HCT116 (cell line): ENCODE results near the gene FALEC. TPM values are rescaled to one million over a fixed set of nuclear protein-coding genes. Genes with fewer than 3 reads are reported as not detected.

Experiments used
- ATAC-seq: fragments of 200-7000 bp; cut with Tn5 transposase; 2 replicates; pipeline ENCODE4 v1.9.1; 2020; ENCODE audit warnings: mild to moderate bottlenecking, moderate library complexity
- BruUV-seq: library from RNA; stranded (reverse); fragments of 400-500 nt; replicated peaks from 2 replicates; lab custom pipeline; 2021; lab: Mats Ljungman, UMichigan
- CTCF ChIA-PET: fragments of 300-600 bp; sonication (Branson Sonifier 250); formaldehyde crosslinking; loops from one replicate; lab custom pipeline; 2021; ENCODE audit warnings: antibody characterized with exemption; lab: Charles Lee
- POLR2A ChIA-PET: fragments of 300-600, 350-600 bp; sonication (Branson Sonifier 250); formaldehyde crosslinking; loops from one replicate; lab custom pipeline; 2021; ENCODE audit warnings: antibody characterized with exemption; lab: Charles Lee
- RAD21 ChIA-PET, 2 experiments: fragments of 300-600 bp; sonication (Branson Sonifier 250); formaldehyde crosslinking; loops; one replicate each; lab custom pipeline; 2023; ENCODE audit warnings: low total read pairs in 2 of 2; ENCODE audit not compliant: uncharacterized antibody in 2 of 2, unreplicated experiment in 2 of 2, low non-redundant PET in 1 of 2; lab: Charles Lee
- DNase-seq: peaks from one replicate; pipeline ENCODE4 v3.0.0-alpha.2; 2010; ENCODE audit warnings: low read depth, low spot score
- H2AFZ ChIP-seq: fragments of 200-600 bp; shearing (Covaris generic), sonication (generic); 2 replicates; pipeline ENCODE4 v1.6.1; 2017; ENCODE audit warnings: low read depth, mixed run types, mixed read lengths, antibody characterized with exemption, low read length; ENCODE audit not compliant: poor library complexity, severe bottlenecking
- H3K27ac ChIP-seq: 2 replicates; pipeline ENCODE4 v1.5.1; 2012; ENCODE audit warnings: low read depth, low read length
- H3K27me3 ChIP-seq: fragments of 200-600 bp; sonication (generic); 2 replicates; pipeline ENCODE4 v1.6.1; 2016; ENCODE audit warnings: mixed run types, low read length, mixed read lengths; ENCODE audit not compliant: insufficient read depth
- H3K36me3 ChIP-seq, 2 experiments: fragments of 200-500 bp in 1 of 2; fragments of 200-600 bp in 1 of 2; sonication (Bioruptor generic) in 1 of 2; sonication (generic) in 1 of 2; 2 replicates each; pipeline versions ENCODE4 v1.5.1 to v1.6.1; 2014 to 2016; ENCODE audit warnings: low read length in 2 of 2, inconsistent platforms in 1 of 2, mixed read lengths in 1 of 2, mixed run types in 1 of 2; ENCODE audit not compliant: insufficient read depth in 2 of 2, control insufficient read depth in 1 of 2
- H3K4me1 ChIP-seq, 2 experiments: fragments of 200-600 bp in 1 of 2; sonication (generic) in 1 of 2; 2 replicates each; pipeline versions ENCODE4 v1.5.1 to v1.6.1; 2012 to 2017; ENCODE audit warnings: low read length in 2 of 2, inconsistent platforms in 1 of 2, mild to moderate bottlenecking in 1 of 2, mixed read lengths in 1 of 2, mixed run types in 1 of 2, moderate library complexity in 1 of 2; ENCODE audit not compliant: insufficient read depth in 2 of 2, control insufficient read depth in 1 of 2
- H3K4me2 ChIP-seq: fragments of 200-600 bp; sonication (generic); 2 replicates; pipeline ENCODE4 v1.6.1; 2017; ENCODE audit warnings: mixed run types, low read length, mixed read lengths
- H3K4me3 ChIP-seq, 2 experiments: fragments of 200-600 bp in 1 of 2; sonication (generic) in 1 of 2; replicated peaks in 1 of 2; 2 replicates each; pipeline ENCODE4 v1.5.1; 2011 to 2016; ENCODE audit warnings: low read length in 2 of 2, control low read depth in 1 of 2, low read depth in 1 of 2, mild to moderate bottlenecking in 1 of 2, mixed read lengths in 1 of 2, mixed run types in 1 of 2
- H3K79me2 ChIP-seq: fragments of 200-600 bp; sonication (generic); 2 replicates; pipeline ENCODE4 v1.6.1; 2017; ENCODE audit warnings: mild to moderate bottlenecking, mixed run types, low read length, moderate library complexity, mixed read lengths; ENCODE audit not compliant: insufficient read depth
- H3K9ac ChIP-seq: fragments of 200-600 bp; sonication (generic); 2 replicates; pipeline ENCODE4 v1.6.1; 2016; ENCODE audit warnings: low read length, mixed read lengths
- H3K9me2 ChIP-seq: fragments of 200-600 bp; sonication (generic), shearing (Covaris generic); 2 replicates; pipeline ENCODE4 v1.6.1; 2017; ENCODE audit warnings: mixed run types, mild to moderate bottlenecking, moderate library complexity; ENCODE audit not compliant: insufficient read depth
- H3K9me3 ChIP-seq, 2 experiments: fragments of 200-500 bp in 1 of 2; fragments of 200-600 bp in 1 of 2; sonication (Bioruptor generic) in 1 of 2; sonication (generic) in 1 of 2; 2 replicates each; pipeline ENCODE4 v1.6.1; 2014 to 2017; ENCODE audit warnings: low read length in 2 of 2, mixed read lengths in 2 of 2, inconsistent platforms in 1 of 2, low read depth in 1 of 2, mild to moderate bottlenecking in 1 of 2, mixed run types in 1 of 2, moderate library complexity in 1 of 2; ENCODE audit not compliant: control insufficient read depth in 1 of 2, insufficient read depth in 1 of 2
- H4K20me1 ChIP-seq: fragments of 200-600 bp; sonication (generic), shearing (Covaris generic); 2 replicates; pipeline ENCODE4 v1.6.1; 2017; ENCODE audit warnings: mixed run types, mild to moderate bottlenecking, moderate library complexity; ENCODE audit not compliant: insufficient read depth
- CBX3 ChIP-seq: IDR thresholded peaks from 2 replicates; pipeline ENCODE4 v1.6.1; 2012; ENCODE audit warnings: low read depth
- CEBPB ChIP-seq: IDR thresholded peaks from 2 replicates; pipeline ENCODE4 v1.6.1; 2012; ENCODE audit warnings: low read depth
- EZH2phosphoT487 ChIP-seq: fragments of 200-600 bp; IDR thresholded peaks from 2 replicates; pipeline ENCODE4 v1.6.1; 2018; ENCODE audit warnings: antibody characterized with exemption, borderline replicate concordance
- FOSL1 ChIP-seq: IDR thresholded peaks from 2 replicates; pipeline ENCODE4 v1.6.1; 2012; ENCODE audit warnings: low read depth
- JUND ChIP-seq: IDR thresholded peaks from 2 replicates; pipeline ENCODE4 v1.6.1; 2012
- POLR2A ChIP-seq: IDR thresholded peaks from 2 replicates; pipeline ENCODE4 v1.7.0; 2011; ENCODE audit warnings: borderline replicate concordance; ENCODE audit not compliant: insufficient read depth, insufficient read length; ENCODE audit errors: extremely low read depth
- RAD21 ChIP-seq: IDR thresholded peaks from 2 replicates; pipeline ENCODE4 v1.6.1; 2012; ENCODE audit warnings: low read depth, mild to moderate bottlenecking
- SIN3A ChIP-seq: IDR thresholded peaks from 2 replicates; pipeline ENCODE4 v1.6.1; 2012; ENCODE audit warnings: low read depth
- SRF ChIP-seq: IDR thresholded peaks from 2 replicates; pipeline ENCODE4 v1.6.1; 2012; ENCODE audit warnings: low read depth
- TCF7L2 ChIP-seq: IDR thresholded peaks from 2 replicates; pipeline ENCODE4 v1.7.0; 2011; ENCODE audit warnings: borderline replicate concordance, inconsistent platforms; ENCODE audit not compliant: insufficient read depth, insufficient read length; ENCODE audit errors: extremely low read depth
- YY1 ChIP-seq: IDR thresholded peaks from 2 replicates; pipeline ENCODE4 v1.6.1; 2011; ENCODE audit warnings: low read length, low read depth, moderate library complexity, mild to moderate bottlenecking; ENCODE audit not compliant: insufficient replicate concordance; ENCODE audit errors: extremely low read depth
- ZFX ChIP-seq: fragments of 450-650 bp; IDR thresholded peaks from 2 replicates; pipeline ENCODE4 v1.6.1; 2017
- ZNF274 ChIP-seq: fragments of 200-500 bp; sonication (Bioruptor generic); IDR thresholded peaks from 2 replicates; pipeline ENCODE4 v1.6.1; 2014; ENCODE audit warnings: mild to moderate bottlenecking, low read depth, low read length, inconsistent platforms
- intact Hi-C: fragments of 100-400 bp; cut with micrococcal nuclease; formaldehyde crosslinking; loops from 2 replicates; pipeline ENCODE4 v1.10.0; 2022
- total RNA-seq: library from RNA; stranded (reverse); gene quantifications from one replicate; pipeline ENCODE4 v1.2.1, GENCODE V29; 2021; ENCODE audit not compliant: unreplicated experiment
- TF ChIP-seq, protein P1 (sequence below): IDR thresholded peaks from 2 replicates; pipeline ENCODE4 v1.6.1; 2012; ENCODE audit warnings: low read depth
- TF ChIP-seq, protein P2 (sequence below): IDR thresholded peaks from 2 replicates; pipeline ENCODE4 v1.6.1; 2011; ENCODE audit warnings: mild to moderate bottlenecking, low read length, moderate library complexity; ENCODE audit not compliant: insufficient replicate concordance; ENCODE audit errors: extremely low read depth
- TF ChIP-seq, protein P3 (sequence below), 3 experiments: fragments of 200-600 bp in 1 of 3; sonication (generic) in 1 of 3; IDR thresholded peaks in 2 of 3; conservative IDR thresholded peaks in 1 of 3; 2 replicates each; pipeline ENCODE4 v1.5.1; 2012 to 2017; ENCODE audit warnings: low read depth in 2 of 3, low read length in 2 of 3, antibody characterized with exemption in 1 of 3, borderline replicate concordance in 1 of 3, control low read depth in 1 of 3, mild to moderate bottlenecking in 1 of 3, mixed read lengths in 1 of 3, mixed run types in 1 of 3, moderate library complexity in 1 of 3; ENCODE audit not compliant: insufficient read depth in 1 of 3
- TF ChIP-seq, protein P4 (sequence below): IDR thresholded peaks from 2 replicates; pipeline ENCODE4 v1.6.1; 2012

FALEC gene
- total RNA-seq, 1 experiment from 2014 or later, result 0.59 TPM

DNA sequence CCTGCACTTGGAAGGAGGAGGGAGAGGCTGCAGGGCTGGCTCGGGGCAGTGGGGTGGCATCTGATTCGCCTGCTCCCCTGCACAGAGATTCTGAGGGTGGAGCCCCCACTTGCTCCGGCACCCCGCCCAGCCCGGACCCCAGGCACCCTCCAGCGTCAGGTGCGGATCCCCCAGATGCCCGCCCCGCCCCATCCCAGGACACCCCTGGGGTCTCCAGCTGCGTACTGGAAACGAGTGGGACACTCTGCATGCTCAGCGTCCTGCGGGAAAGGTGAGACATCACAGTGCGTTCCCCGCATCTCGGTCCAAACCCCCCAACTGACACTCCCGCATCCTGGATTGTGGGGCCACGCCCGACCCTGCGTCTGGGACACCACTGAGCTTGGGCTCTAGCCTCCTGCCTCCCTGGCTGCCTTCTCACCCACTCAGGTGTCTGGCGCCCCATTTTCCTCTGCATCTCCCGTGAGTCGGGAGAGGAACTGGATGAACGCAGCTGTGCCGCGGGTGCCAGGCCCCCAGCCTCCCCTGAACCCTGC lies 41.6 kb downstream of the FALEC start:
- no TSS peak for BruUV-seq
- Histone ChIP-seq H3K4me2 (no peak overlapping the region), H3K4me3 (no peak overlapping the region), H4K20me1 (no peaks in the 10 kb centered on the region), H3K9me2 (no peaks in the 10 kb centered on the region), H3K27me3 (no peaks in the 10 kb centered on the region), H2AFZ (no peak overlapping the region), H3K79me2 (peaks cover 4% of the 10 kb centered on the region; the same call in 1 of the 2 replicates), H3K9ac (no peak overlapping the region), H3K4me1 (peaks cover 14 to 32% of the 10 kb centered on the region in 2 experiments), H3K9me3 (no peaks in the 10 kb centered on the region), H3K36me3 (no peaks in the 10 kb centered on the region), H3K27ac (no peak overlapping the region)
- no peak for TF ChIP-seq RAD21
- no peak for TF ChIP-seq POLR2A
- TF ChIP-seq TCF7L2, result no peak
- TF ChIP-seq YY1, result no peak
- TF ChIP-seq CEBPB, result no peak
- no peak for TF ChIP-seq ZFX
- TF ChIP-seq SIN3A, result no peak
- TF ChIP-seq, protein P1, sequence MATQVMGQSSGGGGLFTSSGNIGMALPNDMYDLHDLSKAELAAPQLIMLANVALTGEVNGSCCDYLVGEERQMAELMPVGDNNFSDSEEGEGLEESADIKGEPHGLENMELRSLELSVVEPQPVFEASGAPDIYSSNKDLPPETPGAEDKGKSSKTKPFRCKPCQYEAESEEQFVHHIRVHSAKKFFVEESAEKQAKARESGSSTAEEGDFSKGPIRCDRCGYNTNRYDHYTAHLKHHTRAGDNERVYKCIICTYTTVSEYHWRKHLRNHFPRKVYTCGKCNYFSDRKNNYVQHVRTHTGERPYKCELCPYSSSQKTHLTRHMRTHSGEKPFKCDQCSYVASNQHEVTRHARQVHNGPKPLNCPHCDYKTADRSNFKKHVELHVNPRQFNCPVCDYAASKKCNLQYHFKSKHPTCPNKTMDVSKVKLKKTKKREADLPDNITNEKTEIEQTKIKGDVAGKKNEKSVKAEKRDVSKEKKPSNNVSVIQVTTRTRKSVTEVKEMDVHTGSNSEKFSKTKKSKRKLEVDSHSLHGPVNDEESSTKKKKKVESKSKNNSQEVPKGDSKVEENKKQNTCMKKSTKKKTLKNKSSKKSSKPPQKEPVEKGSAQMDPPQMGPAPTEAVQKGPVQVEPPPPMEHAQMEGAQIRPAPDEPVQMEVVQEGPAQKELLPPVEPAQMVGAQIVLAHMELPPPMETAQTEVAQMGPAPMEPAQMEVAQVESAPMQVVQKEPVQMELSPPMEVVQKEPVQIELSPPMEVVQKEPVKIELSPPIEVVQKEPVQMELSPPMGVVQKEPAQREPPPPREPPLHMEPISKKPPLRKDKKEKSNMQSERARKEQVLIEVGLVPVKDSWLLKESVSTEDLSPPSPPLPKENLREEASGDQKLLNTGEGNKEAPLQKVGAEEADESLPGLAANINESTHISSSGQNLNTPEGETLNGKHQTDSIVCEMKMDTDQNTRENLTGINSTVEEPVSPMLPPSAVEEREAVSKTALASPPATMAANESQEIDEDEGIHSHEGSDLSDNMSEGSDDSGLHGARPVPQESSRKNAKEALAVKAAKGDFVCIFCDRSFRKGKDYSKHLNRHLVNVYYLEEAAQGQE, result no peak
- TF ChIP-seq ZNF274, result no peak
- TF ChIP-seq CBX3, result no peak
- TF ChIP-seq SRF, result no peak
- TF ChIP-seq JUND, result no peak
- TF ChIP-seq, protein P2, sequence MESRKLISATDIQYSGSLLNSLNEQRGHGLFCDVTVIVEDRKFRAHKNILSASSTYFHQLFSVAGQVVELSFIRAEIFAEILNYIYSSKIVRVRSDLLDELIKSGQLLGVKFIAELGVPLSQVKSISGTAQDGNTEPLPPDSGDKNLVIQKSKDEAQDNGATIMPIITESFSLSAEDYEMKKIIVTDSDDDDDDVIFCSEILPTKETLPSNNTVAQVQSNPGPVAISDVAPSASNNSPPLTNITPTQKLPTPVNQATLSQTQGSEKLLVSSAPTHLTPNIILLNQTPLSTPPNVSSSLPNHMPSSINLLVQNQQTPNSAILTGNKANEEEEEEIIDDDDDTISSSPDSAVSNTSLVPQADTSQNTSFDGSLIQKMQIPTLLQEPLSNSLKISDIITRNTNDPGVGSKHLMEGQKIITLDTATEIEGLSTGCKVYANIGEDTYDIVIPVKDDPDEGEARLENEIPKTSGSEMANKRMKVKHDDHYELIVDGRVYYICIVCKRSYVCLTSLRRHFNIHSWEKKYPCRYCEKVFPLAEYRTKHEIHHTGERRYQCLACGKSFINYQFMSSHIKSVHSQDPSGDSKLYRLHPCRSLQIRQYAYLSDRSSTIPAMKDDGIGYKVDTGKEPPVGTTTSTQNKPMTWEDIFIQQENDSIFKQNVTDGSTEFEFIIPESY, result no peak
- TF ChIP-seq, protein P3, sequence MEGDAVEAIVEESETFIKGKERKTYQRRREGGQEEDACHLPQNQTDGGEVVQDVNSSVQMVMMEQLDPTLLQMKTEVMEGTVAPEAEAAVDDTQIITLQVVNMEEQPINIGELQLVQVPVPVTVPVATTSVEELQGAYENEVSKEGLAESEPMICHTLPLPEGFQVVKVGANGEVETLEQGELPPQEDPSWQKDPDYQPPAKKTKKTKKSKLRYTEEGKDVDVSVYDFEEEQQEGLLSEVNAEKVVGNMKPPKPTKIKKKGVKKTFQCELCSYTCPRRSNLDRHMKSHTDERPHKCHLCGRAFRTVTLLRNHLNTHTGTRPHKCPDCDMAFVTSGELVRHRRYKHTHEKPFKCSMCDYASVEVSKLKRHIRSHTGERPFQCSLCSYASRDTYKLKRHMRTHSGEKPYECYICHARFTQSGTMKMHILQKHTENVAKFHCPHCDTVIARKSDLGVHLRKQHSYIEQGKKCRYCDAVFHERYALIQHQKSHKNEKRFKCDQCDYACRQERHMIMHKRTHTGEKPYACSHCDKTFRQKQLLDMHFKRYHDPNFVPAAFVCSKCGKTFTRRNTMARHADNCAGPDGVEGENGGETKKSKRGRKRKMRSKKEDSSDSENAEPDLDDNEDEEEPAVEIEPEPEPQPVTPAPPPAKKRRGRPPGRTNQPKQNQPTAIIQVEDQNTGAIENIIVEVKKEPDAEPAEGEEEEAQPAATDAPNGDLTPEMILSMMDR (IDR thresholded peaks at IDR 0.05 in 2 of 3, conservative IDR thresholded peaks at IDR 0.05 in 1 of 3; ENCODE audit: borderline replicate concordance in 1 of 3, insufficient read depth in 1 of 3, low read depth in 2 of 3, low read length in 2 of 3), result no peak
- TF ChIP-seq FOSL1, result no peak
- no peak for TF ChIP-seq EZH2phosphoT487
- TF ChIP-seq, protein P4, sequence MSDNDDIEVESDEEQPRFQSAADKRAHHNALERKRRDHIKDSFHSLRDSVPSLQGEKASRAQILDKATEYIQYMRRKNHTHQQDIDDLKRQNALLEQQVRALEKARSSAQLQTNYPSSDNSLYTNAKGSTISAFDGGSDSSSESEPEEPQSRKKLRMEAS, result no peak
- DNase-seq, result no peak
- intact Hi-C loops, result no loop called here
- ATAC-seq, result no peak
- CTCF ChIA-PET, result interaction anchor here (1.2 kb wide), 1 partner anchor 72 kb away, joined by 3 read pairs; the partner anchor contains the start of gene ENSA
- POLR2A ChIA-PET, result no interaction called here
- RAD21 ChIA-PET, result no interaction called here
